NCI-H446 treated with DMSO at 0.1 percent for 48 hours (cell line): ENCODE measurements around the gene AGT.
A peak's percentile ranks its signal among the peaks of the same experiment; 100 is the strongest.
"Not testable (repeated sequence)": the region's sequence is repeated elsewhere in the genome, so short reads cannot be mapped to it uniquely, and the experiment has no call there.

Experiments
- DNase-seq: peaks from one replicate; lab custom pipeline; 2025; lab: John Stamatoyannopoulos, UW

The AGT gene

GRCh38 chr1:230744382-230744781, 30.5 kb upstream of the AGT start:
- no peak for DNase-seq

- DNase-seq = no peak
These were observed 30.0 kb upstream of the AGT start for GRCh38 chr1:230743899-230744298.

- DNase-seq = no peak
These were observed 25.8 kb upstream of the AGT start for GRCh38 chr1:230739564-230740290.

- no peak for DNase-seq
These were observed 23.8 kb upstream of the AGT start for GRCh38 chr1:230737622-230738262.

- DNase-seq = no peak
These were observed 21.5 kb upstream of the AGT start for GRCh38 chr1:230735447-230735846.

GRCh38 chr1:230730977-230731376, 17.1 kb upstream of the AGT start:
- DNase-seq = no peak

- peak; percentile 73 for DNase-seq
These were observed 14.9 kb upstream of the AGT start for GRCh38 chr1:230728710-230729392.

GRCh38 chr1:230725256-230726012, 11.5 kb upstream of the AGT start:
- no peak for DNase-seq

- DNase-seq = not testable (repeated sequence)
These were observed 8.1 kb upstream of the AGT start for GRCh38 chr1:230721849-230722522.

GRCh38 chr1:230717251-230717650, 3.3 kb upstream of the AGT start:
- no peak for DNase-seq

- DNase-seq = not testable (repeated sequence)
These were observed 2.5 kb upstream of the AGT start for GRCh38 chr1:230716453-230716852.

GRCh38 chr1:230715510-230715909, 1.6 kb upstream of the AGT start:
- no peak for DNase-seq

GRCh38 chr1:230713547-230713914, 391 bp downstream of the AGT start:
- no peak for DNase-seq

- no peak for DNase-seq
These were observed 784 bp downstream of the AGT start for GRCh38 chr1:230713138-230713537.

- DNase-seq = no peak
These were observed 1.4 kb downstream of the AGT start for GRCh38 chr1:230712470-230712942.

- no peak for DNase-seq
These were observed 2.7 kb downstream of the AGT start for GRCh38 chr1:230711245-230711644.

- DNase-seq = no peak
These were observed 3.4 kb downstream of the AGT start for GRCh38 chr1:230710543-230710904.

- no peak for DNase-seq
These were observed 4.0 kb downstream of the AGT start for GRCh38 chr1:230709619-230710542.

- DNase-seq = no peak
These were observed 5.0 kb downstream of the AGT start for GRCh38 chr1:230708631-230709580.
